Amniotic epithelial cell (primary cell): ENCODE measurements around the gene MAPK8IP3.
A peak's percentile ranks its signal among the peaks of the same experiment; 100 is the strongest.

Experiments used
- DNase-seq: peaks from one replicate; pipeline ENCODE4 v3.0.0-alpha.2; 2010; ENCODE audit warnings: low read depth

MAPK8IP3 gene

DNA sequence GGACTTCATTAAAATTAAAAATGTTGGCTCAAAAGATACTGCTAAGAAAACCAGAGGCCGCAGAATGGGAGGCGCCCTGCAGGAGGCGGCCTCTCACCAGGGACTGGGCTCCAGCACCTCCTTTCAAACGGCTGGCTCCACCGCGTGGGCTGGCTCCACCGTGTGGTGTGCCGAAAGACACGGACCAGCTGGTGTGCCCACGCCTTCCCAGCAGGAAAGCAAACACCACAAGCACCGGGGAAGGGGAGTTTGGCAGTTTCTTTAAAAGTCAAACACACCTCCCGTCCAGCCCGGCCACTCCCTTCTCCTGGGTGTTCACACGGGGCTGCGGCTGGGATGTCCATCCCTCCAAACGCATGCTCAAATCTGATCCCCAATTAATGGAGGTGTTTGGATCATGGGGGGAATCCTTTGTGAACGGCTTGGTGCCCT is 106.8 kb downstream of the MAPK8IP3 start:
- peak; percentile 73 for DNase-seq

DNA sequence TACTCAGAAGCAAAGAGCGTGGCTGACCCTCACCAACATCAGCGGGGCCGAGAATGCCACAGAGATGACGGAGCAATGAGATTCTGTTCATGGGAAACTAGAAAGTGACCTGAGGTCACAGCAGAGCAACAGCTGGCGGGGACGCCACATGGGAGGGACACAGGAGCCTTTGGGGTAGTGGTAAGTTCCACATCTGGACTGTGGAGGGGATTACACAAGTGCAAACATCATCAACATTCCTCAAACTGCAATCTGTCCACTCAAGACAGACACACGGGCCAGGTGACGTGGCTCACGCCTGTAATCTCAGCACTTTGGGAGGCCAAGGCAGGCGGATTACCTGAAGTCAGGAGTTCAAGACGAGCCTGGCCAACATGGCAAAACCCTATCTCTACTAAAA is 109.5 kb downstream of the MAPK8IP3 start:
- no peak for DNase-seq

DNA sequence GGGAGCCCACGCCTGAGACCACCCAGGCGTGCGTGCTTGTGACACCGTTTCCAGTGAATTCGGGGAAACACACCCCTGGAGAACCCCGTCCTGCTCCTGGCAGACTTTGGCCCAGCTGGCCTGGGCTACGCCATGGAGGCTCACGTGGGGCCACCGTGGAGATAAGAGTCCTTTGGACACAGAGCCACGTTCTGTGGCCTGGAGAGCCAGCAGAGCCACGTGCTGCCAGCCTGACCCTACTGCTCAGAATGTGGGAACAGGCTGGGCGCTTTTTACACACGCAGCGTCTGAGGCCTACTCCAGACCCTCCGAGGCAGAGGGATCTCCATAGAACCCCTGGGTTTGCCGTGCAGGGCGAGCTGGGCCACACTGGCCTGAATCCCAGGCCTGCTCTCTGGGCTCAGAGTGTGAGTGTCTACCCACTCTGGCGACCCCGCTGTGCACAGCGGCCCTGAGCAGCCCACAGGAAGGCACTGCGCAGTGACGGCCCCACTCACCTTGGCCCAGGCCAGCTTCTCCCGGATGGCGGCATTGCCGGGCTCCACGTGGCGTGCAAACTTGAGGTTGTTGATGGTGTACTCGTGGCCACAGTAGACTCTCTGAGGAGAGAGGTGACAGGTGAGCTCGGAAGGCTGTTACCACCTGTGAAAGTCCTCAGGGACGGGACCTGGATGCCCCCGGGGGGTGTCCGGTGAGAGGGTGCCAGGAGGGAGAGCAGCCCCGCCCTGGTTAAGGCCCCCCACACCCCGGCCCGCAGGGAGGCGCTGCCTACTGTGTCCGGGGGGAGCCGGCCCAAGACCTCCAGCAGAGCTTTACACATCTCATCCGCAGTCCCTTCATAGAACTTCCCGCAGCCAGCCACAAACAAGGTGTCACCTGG is 110.6 kb downstream of the MAPK8IP3 start:
- DNase-seq: no peak

DNA sequence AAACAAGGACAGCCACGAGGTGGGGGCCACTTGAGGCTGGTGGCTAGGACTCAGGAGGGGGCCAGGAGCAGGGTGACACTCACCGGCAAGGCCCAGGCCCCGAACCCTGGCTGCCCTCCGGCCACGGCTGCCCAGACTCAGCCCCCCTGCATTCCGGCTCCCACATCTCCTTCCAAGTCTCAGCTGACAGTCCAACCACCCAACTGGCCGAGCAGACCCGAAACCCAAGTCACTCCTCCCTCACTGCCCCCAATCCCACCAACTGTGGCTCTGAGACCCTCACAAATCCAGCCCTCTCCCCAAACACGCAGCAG is 111.2 kb downstream of the MAPK8IP3 start:
- DNase-seq: no peak

DNA sequence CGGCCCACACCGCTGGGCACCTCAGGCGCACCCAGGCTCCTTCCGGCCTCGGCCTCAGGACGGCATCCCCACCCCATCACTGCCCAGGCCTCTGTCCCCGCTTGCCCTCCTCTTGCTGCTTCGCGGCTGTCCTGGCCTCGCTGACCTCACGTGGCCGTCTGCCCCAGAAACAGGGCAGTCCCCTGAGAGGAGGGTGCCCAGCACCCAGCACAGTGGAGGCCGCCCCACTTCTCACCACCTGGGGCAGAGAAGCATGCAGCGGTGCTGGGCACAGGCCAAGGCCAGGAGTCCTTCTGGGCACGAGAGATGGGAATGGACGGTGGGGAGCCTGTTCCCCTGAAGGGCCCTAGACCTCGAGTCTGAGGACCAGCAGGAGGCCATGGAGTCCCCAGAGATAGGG is 111.7 kb downstream of the MAPK8IP3 start:
- no peak for DNase-seq

DNA sequence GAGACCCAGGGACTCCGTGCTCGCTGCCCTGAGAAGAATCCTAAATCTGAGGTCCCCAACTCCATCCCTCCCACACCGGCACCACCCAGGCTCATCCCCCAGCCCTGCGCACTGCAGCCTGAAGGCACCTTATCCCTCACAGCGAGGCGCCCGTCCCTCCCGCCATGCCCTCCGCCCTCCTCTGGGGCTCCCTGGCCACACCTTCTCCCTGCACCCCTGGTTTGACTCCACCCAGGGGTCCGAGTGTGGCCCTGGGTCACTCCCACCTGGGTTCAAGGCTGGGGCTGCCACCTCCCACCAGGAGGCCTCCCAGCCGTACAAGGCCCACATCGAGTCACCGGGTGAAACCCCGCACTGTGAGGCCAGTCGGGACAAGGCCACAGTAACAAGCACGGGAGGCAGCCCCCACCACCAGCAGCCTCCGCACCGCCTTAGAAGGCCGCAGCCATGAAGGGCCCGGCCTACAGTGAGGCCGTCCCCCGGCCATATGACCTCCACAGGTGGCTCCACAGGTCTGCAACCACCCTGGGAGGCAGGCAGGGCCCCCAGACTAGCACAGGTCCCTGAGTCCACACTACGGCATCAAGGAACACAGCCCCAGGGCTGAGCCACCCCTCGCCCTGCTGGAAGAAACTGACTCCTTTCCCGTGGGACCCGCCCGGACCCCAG is 112.3 kb downstream of the MAPK8IP3 start:
- DNase-seq: no peak

DNA sequence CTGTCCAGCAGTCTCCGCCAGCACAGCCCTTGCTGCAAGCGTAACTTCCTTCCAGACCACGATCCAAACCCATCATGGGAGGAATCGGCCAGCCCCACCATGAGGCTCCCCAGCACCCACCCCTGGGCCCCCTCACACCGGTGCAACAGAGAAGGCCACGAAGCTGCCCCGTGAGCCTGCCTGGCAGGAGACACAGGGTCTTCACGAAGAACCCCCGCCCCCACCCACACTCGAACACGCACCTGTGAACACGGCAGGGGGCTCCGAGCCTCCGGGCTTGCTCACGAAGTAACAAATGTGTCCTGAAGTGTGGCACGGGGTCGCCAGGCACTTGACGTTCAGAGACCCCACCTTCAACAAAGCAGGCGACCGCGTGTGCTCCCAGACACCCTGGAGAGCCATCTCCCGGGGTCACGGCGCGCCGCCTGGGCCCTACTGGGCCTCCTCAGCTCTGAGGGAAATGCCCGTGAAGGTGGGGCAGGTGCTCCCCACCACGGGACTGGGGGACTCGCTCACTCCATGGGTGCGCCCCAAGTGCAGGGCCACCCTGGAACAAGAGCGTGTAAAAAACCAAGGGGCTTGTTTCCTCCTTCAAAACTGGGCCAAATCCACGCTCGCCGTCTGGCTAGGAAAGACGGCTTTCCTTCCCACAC is 113.0 kb downstream of the MAPK8IP3 start:
- DNase-seq: no peak

DNA sequence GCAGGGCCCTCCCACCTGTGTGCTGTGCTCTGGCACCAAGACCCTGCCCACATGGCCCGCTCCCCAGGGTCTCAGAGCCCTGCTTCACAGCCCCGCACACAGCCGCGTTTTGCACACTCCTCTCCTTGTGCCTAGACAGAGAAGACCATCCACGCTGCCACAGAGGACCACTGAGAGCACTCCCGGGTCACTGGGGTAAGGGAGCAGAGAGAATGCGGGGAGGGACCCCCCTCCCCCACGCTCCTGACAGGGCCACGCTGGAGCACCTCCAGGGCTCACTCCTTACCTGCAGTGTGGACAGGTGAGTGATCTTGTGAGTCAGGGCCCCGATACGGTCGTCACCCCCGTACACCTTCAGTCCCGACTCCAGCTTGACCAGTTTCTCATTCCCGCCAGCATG is 113.6 kb downstream of the MAPK8IP3 start:
- DNase-seq: no peak
